WERI-Rb-1 (cell line): ENCODE data around the gene PRXL2C.

ENCODE experiments used
- DNase-seq: peaks from one replicate; pipeline ENCODE4 v3.0.0-alpha.2; 2020
- H3K27ac ChIP-seq: fragments of 250-450 bp; sonication (Bioruptor Pico); 2 replicates; pipeline ENCODE4 v1.5.1; 2020; ENCODE audit warnings: mild to moderate bottlenecking, moderate library complexity
- H3K27me3 ChIP-seq: fragments of 250-450 bp; sonication (Bioruptor Pico); 2 replicates; pipeline ENCODE4 v1.5.1; 2021; ENCODE audit warnings: mild to moderate bottlenecking, low read depth, moderate library complexity; ENCODE audit not compliant: insufficient read depth, severe bottlenecking
- H3K36me3 ChIP-seq: fragments of 250-450 bp; sonication (Bioruptor Pico); 2 replicates; pipeline ENCODE4 v1.5.1; 2020; ENCODE audit warnings: mild to moderate bottlenecking, moderate library complexity
- H3K4me3 ChIP-seq: 2 replicates; pipeline ENCODE4 v1.5.1; 2011; ENCODE audit warnings: low read depth, mild to moderate bottlenecking, control low read depth, low read length
- H3K9me3 ChIP-seq: fragments of 250-450 bp; sonication (Bioruptor Pico); 2 replicates; pipeline ENCODE4 v1.5.1; 2021; ENCODE audit warnings: mild to moderate bottlenecking, moderate library complexity; ENCODE audit not compliant: severe bottlenecking
- CTCF ChIP-seq: IDR thresholded peaks from 2 replicates; pipeline ENCODE4 v1.5.1; 2011; ENCODE audit warnings: low read depth, mild to moderate bottlenecking, control low read depth, inconsistent platforms, low read length

PRXL2C gene

GRCh38 chr9:96603305-96604003 lies 51.7 kb downstream of the PRXL2C start:
- H3K27me3 ChIP-seq: no peaks in the 10 kb centered on the region
- no peaks in the 10 kb centered on the region for H3K9me3 ChIP-seq
- no peak overlapping the region for H3K27ac ChIP-seq
- TF ChIP-seq CTCF: no peak
- no peak for DNase-seq
- no peak overlapping the region for H3K4me3 ChIP-seq
- H3K36me3 ChIP-seq: no peaks in the 10 kb centered on the region

GRCh38 chr9:96599298-96599697 lies 55.8 kb downstream of the PRXL2C start:
- TF ChIP-seq CTCF: no peak
- Histone ChIP-seq H3K27me3 (no peaks in the 10 kb centered on the region), H3K4me3 (no peak overlapping the region), H3K27ac (no peak overlapping the region), H3K9me3 (no peaks in the 10 kb centered on the region), H3K36me3 (no peaks in the 10 kb centered on the region)
- DNase-seq: no peak

GRCh38 chr9:96596601-96597111 lies 58.5 kb downstream of the PRXL2C start:
- DNase-seq: no peak
- no peak overlapping the region for H3K27ac ChIP-seq
- no peaks in the 10 kb centered on the region for H3K9me3 ChIP-seq
- no peaks in the 10 kb centered on the region for H3K36me3 ChIP-seq
- no peaks in the 10 kb centered on the region for H3K27me3 ChIP-seq
- no peak for TF ChIP-seq CTCF
- H3K4me3 ChIP-seq: no peak overlapping the region
